GM23248 (cell line): ENCODE measurements around the gene SYPL2.

Source experiments
- EZH2 ChIP-seq: fragments of 200-600 bp; sonication (generic); IDR thresholded peaks from 2 replicates; pipeline ENCODE4 v1.6.1; 2018; ENCODE audit warnings: antibody characterized with exemption, mild to moderate bottlenecking; ENCODE audit not compliant: insufficient read depth, poor library complexity, severe bottlenecking
- EZH2phosphoT487 ChIP-seq: fragments of 200-600 bp; sonication (generic); IDR thresholded peaks from 2 replicates; pipeline ENCODE4 v1.6.1; 2018; ENCODE audit warnings: antibody characterized with exemption, moderate library complexity, mild to moderate bottlenecking, low read depth; ENCODE audit not compliant: insufficient read depth

- no peak for TF ChIP-seq EZH2phosphoT487
- no peak for TF ChIP-seq EZH2
Measured at GRCh38 chr1:109509176-109510134, 43.1 kb downstream of the SYPL2 start, which contains the start of gene AMIGO1.
